HepG2 (cell line): ENCODE measurements around the gene PDXDC1. TPM values are rescaled to one million over a fixed set of nuclear protein-coding genes. Genes with fewer than 3 reads are reported as not detected.
A peak's percentile ranks its signal among the peaks of the same experiment; 100 is the strongest.
"Not testable (repeated sequence)": the region's sequence is repeated elsewhere in the genome, so short reads cannot be mapped to it uniquely, and the experiment has no call there.

Experiments used
- ATAC-seq: fragments of 200-7000 bp; cut with Tn5 transposase; 3 replicates; pipeline ENCODE4 v1.9.1; 2020; ENCODE audit warnings: mild to moderate bottlenecking, moderate library complexity
- BruUV-seq: library from RNA; stranded (reverse); fragments of 400-500 nt; replicated peaks from 2 replicates; lab custom pipeline; 2021; lab: Mats Ljungman, UMichigan
- CTCF ChIA-PET: fragments of 300-600 bp; formaldehyde crosslinking; extraction: SDS; loops from one replicate; lab custom pipeline; 2021; ENCODE audit warnings: low total read pairs, inconsistent platforms, low intra/inter-chr PET ratio; lab: Yijun Ruan, JAX
- POLR2A ChIA-PET: fragments of 350-600 bp; sonication (Branson Sonifier 250); formaldehyde crosslinking; loops from one replicate; lab custom pipeline; 2020; ENCODE audit warnings: antibody characterized with exemption, inconsistent platforms; lab: Yijun Ruan, JAX
- DNase-seq: peaks from one replicate; pipeline ENCODE4 v3.0.0-alpha.2; 2015; ENCODE audit warnings: low spot score
- FAIRE-seq: peaks from 3 replicates; lab custom pipeline; 2011; peaks lifted over from hg19 to GRCh38; lab: Jason Lieb, UNC
- H2AFZ ChIP-seq: one replicate; pipeline ENCODE4 v1.6.1; 2011; ENCODE audit warnings: low read length, inconsistent platforms
- H3K27ac ChIP-seq: fragments of 300-600 bp; 3 replicates; pipeline ENCODE4 v1.8.0; 2011; ENCODE audit warnings: mixed run types, mild to moderate bottlenecking, mixed read lengths, low read length, inconsistent platforms; ENCODE audit not compliant: insufficient read depth; ENCODE audit errors: extremely low read length
- H3K27me3 ChIP-seq, 2 experiments: fragments of 200-600 bp in 1 of 2; 2 replicates in 1 of 2; 3 replicates in 1 of 2; pipeline versions ENCODE4 v1.6.0 to v1.8.0; 2011; ENCODE audit warnings: low read length in 2 of 2, mild to moderate bottlenecking in 2 of 2, moderate library complexity in 2 of 2, inconsistent platforms in 1 of 2; ENCODE audit not compliant: insufficient read depth in 2 of 2, control insufficient read depth in 1 of 2
- H3K36me3 ChIP-seq, 2 experiments: fragments of 200-600 bp in 1 of 2; replicated peaks in 1 of 2; 2 replicates in 1 of 2; 3 replicates in 1 of 2; pipeline versions ENCODE4 v1.5.1 to v1.8.0; 2011; ENCODE audit warnings: low read length in 2 of 2, inconsistent platforms in 1 of 2; ENCODE audit not compliant: insufficient read depth in 2 of 2, control insufficient read depth in 1 of 2
- H3K4me1 ChIP-seq: 2 replicates; pipeline ENCODE4 v1.5.1; 2012; ENCODE audit warnings: low read length, inconsistent platforms; ENCODE audit not compliant: insufficient read depth
- H3K4me2 ChIP-seq: 2 replicates; pipeline ENCODE4 v1.6.0; 2011; ENCODE audit warnings: low read depth, low read length, inconsistent platforms
- H3K4me3 ChIP-seq, 3 experiments: fragments of 200-600 bp in 1 of 3; sonication (generic), shearing (Covaris generic) in 1 of 3; replicated peaks in 1 of 3; 2 replicates each; pipeline ENCODE4 v1.5.1; 2011 to 2016; ENCODE audit warnings: low read length in 3 of 3, inconsistent platforms in 2 of 3, low read depth in 2 of 3, mild to moderate bottlenecking in 2 of 3, control low read depth in 1 of 3, mixed read lengths in 1 of 3; ENCODE audit not compliant: insufficient read depth in 1 of 3
- H3K79me2 ChIP-seq: one replicate; pipeline ENCODE4 v1.6.1; 2011; ENCODE audit warnings: low read length, inconsistent platforms; ENCODE audit not compliant: insufficient read depth
- H3K9ac ChIP-seq: 2 replicates; pipeline ENCODE4 v1.6.0; 2011; ENCODE audit warnings: mild to moderate bottlenecking, low read depth, low read length, inconsistent platforms; ENCODE audit not compliant: insufficient read depth
- H3K9me3 ChIP-seq: 2 replicates; pipeline ENCODE4 v1.5.1; 2012; ENCODE audit warnings: mild to moderate bottlenecking, low read length
- H4K20me1 ChIP-seq: 2 replicates; pipeline ENCODE4 v1.6.0; 2011; ENCODE audit warnings: inconsistent platforms, mild to moderate bottlenecking, low read length, moderate library complexity; ENCODE audit not compliant: insufficient read depth
- ZNF18 ChIP-seq: sonication (generic); formaldehyde crosslinking; IDR thresholded peaks from 2 replicates; pipeline ENCODE4 v1.8.0; 2022; ENCODE audit warnings: mild to moderate bottlenecking, missing genetic modification reagents; ENCODE audit not compliant: insufficient replicate concordance
- WGBS: methylation state at CpG from one replicate; pipeline ENCODE4 v1.1.6; 2017; ENCODE audit warnings: low lambda C conversion rate; 5-methylcytosine and 5-hydroxymethylcytosine counted together
- in situ Hi-C: cut with HindIII; loops from 2 replicates; pipeline ENCODE4 v1.10.0; 2017; ENCODE audit warnings: low pct_unique_long_range_greater_than_20kb; ENCODE audit not compliant: extremely low pct_ligation_motif_present
- intact Hi-C: fragments of 100-400 bp; cut with micrococcal nuclease; formaldehyde crosslinking; loops from one replicate; pipeline ENCODE4 v1.10.0; 2022; ENCODE audit not compliant: unreplicated experiment
- polyA plus RNA-seq, 8 experiments: library from polyadenylated mRNA; depleted of rRNA in 3 of 8; stranded (reverse) in 7 of 8; unstranded in 1 of 8; fragments of >200 nt; fragmentation: Illumina TruSeq in 4 of 8; extraction: Trizol in 4 of 8; gene quantifications; 2 replicates each; pipeline versions ENCODE4 v1.2.1 to v1.2.3, GENCODE V29; 2011 to 2016; ENCODE audit warnings: low read depth in 4 of 8, missing spikeins in 1 of 8, mixed read lengths in 1 of 8; ENCODE audit not compliant: insufficient read depth in 1 of 8
- total RNA-seq, 5 experiments: library from RNA; depleted of rRNA; stranded (reverse); fragments of >200 nt; fragmentation: Illumina TruSeq; extraction: Trizol; gene quantifications; 2 replicates each; pipeline ENCODE4 v1.2.3, GENCODE V29; 2016; ENCODE audit warnings: low read depth in 1 of 5

The PDXDC1 gene
- total and polyA plus RNA-seq, 2 of the 13 experiments (the other 11 are each of a cell fraction or from before 2014, with no cell fraction given) = 133 to 169 TPM

- Histone ChIP-seq H3K27ac (peak overlapping the region; percentile 67), H3K79me2 (peaks cover 86% of the 10 kb centered on the region), H3K4me2 (peak overlapping the region; percentile 80; the same call in 1 of the 2 replicates), H4K20me1 (peaks cover 31% of the 10 kb centered on the region), H3K4me1 (peaks cover 71% of the 10 kb centered on the region)
- H2AFZ ChIP-seq, H3K36me3 ChIP-seq, in situ Hi-C loops, DNase-seq, ATAC-seq, BruUV-seq, H3K9ac ChIP-seq: not testable (repeated sequence)
- WGBS = 70% methylated on average over 3 of the region's 3 CpGs
- peak; percentile 6 for TF ChIP-seq ZNF18 (CRISPR knock-in tag)
- TF ChIP-seq, all 625 proteins: peak for 1; not testable (repeated sequence) for 624
- FAIRE-seq, CTCF ChIA-PET, intact Hi-C loops, H3K9me3 ChIP-seq, POLR2A ChIA-PET, H3K27me3 ChIP-seq, H3K4me3 ChIP-seq: not testable (repeated sequence)
These were observed 6.4 kb downstream of the PDXDC1 start for GRCh38 chr16:14981234-14981633.

- POLR2A ChIA-PET, in situ Hi-C loops, H3K27ac ChIP-seq, H3K4me3 ChIP-seq, DNase-seq, H3K27me3 ChIP-seq, BruUV-seq, H3K9me3 ChIP-seq, FAIRE-seq, H3K9ac ChIP-seq, ATAC-seq, CTCF ChIA-PET, H2AFZ ChIP-seq, H3K4me2 ChIP-seq, intact Hi-C loops, H3K36me3 ChIP-seq: not testable (repeated sequence)
- Histone ChIP-seq H4K20me1 (peaks cover 22% of the 10 kb centered on the region; the same call in 1 of the 2 replicates), H3K4me1 (peaks cover 69% of the 10 kb centered on the region), H3K79me2 (peaks cover 85% of the 10 kb centered on the region)
- whole genome bisulfite sequencing = 14% methylated on average over 1 of the region's 2 CpGs
These were observed 7.7 kb downstream of the PDXDC1 start for GRCh38 chr16:14982521-14982920.

- H3K4me2 ChIP-seq, in situ Hi-C loops, CTCF ChIA-PET, H3K4me3 ChIP-seq, H2AFZ ChIP-seq, H3K9me3 ChIP-seq, BruUV-seq, FAIRE-seq, H3K27me3 ChIP-seq, intact Hi-C loops, DNase-seq, POLR2A ChIA-PET, H3K9ac ChIP-seq: not testable (repeated sequence)
- Histone ChIP-seq H3K27ac (peak overlapping the region; percentile 36), H3K36me3 (peaks cover 0 to 13% of the 10 kb centered on the region in 2 experiments; a peak in 2 of 5 replicates), H3K79me2 (peaks cover 74% of the 10 kb centered on the region), H3K4me1 (peaks cover 34% of the 10 kb centered on the region), H4K20me1 (peaks cover 17% of the 10 kb centered on the region)
- 86% methylated on average over 8 of the region's 8 CpGs for WGBS
- peak; percentile 1; the same call in 2 of the 3 replicates for ATAC-seq
These were observed 13.3 kb downstream of the PDXDC1 start for GRCh38 chr16:14988092-14988491.
